SK-N-SH (cell line): Measurements from ENCODE around the gene HYAL3. TPM values are rescaled to one million over a fixed set of nuclear protein-coding genes. Genes with fewer than 3 reads are reported as not detected.

ENCODE experiments used
- CTCF ChIA-PET: fragments of 300-600, 350-600 bp; formaldehyde crosslinking; extraction: SDS; loops from one replicate; lab custom pipeline; 2021; lab: Yijun Ruan, JAX
- POLR2A ChIA-PET: fragments of 350-600 bp; sonication (Branson Sonifier 250); formaldehyde crosslinking; extraction: SDS; loops from one replicate; lab custom pipeline; 2020; ENCODE audit warnings: antibody characterized with exemption, inconsistent platforms; lab: Yijun Ruan, JAX
- DNase-seq: peaks from one replicate; pipeline ENCODE4 v3.0.0; 2012
- H2AFZ ChIP-seq: fragments of 200-600 bp; sonication (generic); 2 replicates; pipeline ENCODE4 v1.8.1; 2016; ENCODE audit warnings: antibody characterized with exemption, mild to moderate bottlenecking, low read depth
- H3F3A ChIP-seq: fragments of 200-600 bp; sonication (generic); replicated peaks from 2 replicates; pipeline ENCODE3; 2016; ENCODE audit warnings: antibody characterized with exemption, mild to moderate bottlenecking; ENCODE audit not compliant: insufficient read depth
- H3K27ac ChIP-seq, 2 experiments: fragments of 200-500 bp in 1 of 2; fragments of 200-600 bp in 1 of 2; sonication (Bioruptor generic) in 1 of 2; sonication (generic), shearing (Covaris generic) in 1 of 2; 2 replicates each; pipeline versions ENCODE4 v1.5.1 to v1.6.1; 2014 to 2016; ENCODE audit warnings: low read depth in 2 of 2, inconsistent platforms in 1 of 2, low read length in 1 of 2, mild to moderate bottlenecking in 1 of 2, mixed read lengths in 1 of 2
- H3K27me3 ChIP-seq: fragments of 200-600 bp; sonication (generic), shearing (Covaris generic); 2 replicates; pipeline ENCODE4 v1.6.1; 2016; ENCODE audit warnings: mixed run types; ENCODE audit not compliant: insufficient read depth
- H3K36me3 ChIP-seq, 2 experiments: fragments of 200-500 bp in 1 of 2; fragments of 200-600 bp in 1 of 2; sonication (Bioruptor generic) in 1 of 2; sonication (generic) in 1 of 2; replicated peaks in 1 of 2; 2 replicates each; pipeline versions ENCODE3 to v1.5.1; 2014 to 2016; ENCODE audit warnings: low read length in 1 of 2, mild to moderate bottlenecking in 1 of 2; ENCODE audit not compliant: insufficient read depth in 2 of 2, control insufficient read depth in 1 of 2
- H3K4me1 ChIP-seq, 2 experiments: fragments of 200-500 bp in 1 of 2; fragments of 200-600 bp in 1 of 2; sonication (Bioruptor generic) in 1 of 2; sonication (generic), shearing (Covaris generic) in 1 of 2; 2 replicates each; pipeline versions ENCODE4 v1.5.1 to v1.6.1; 2014 to 2016; ENCODE audit warnings: low read depth in 1 of 2, low read length in 1 of 2, mixed run types in 1 of 2; ENCODE audit not compliant: insufficient read depth in 2 of 2, control insufficient read depth in 1 of 2
- H3K4me2 ChIP-seq: fragments of 200-600 bp; sonication (generic), shearing (Covaris generic); 2 replicates; pipeline ENCODE4 v1.6.1; 2017; ENCODE audit warnings: mixed run types
- H3K4me3 ChIP-seq, 2 experiments: fragments of 200-500 bp in 1 of 2; fragments of 200-600 bp in 1 of 2; sonication (Bioruptor generic) in 1 of 2; sonication (generic), shearing (Covaris generic) in 1 of 2; 2 replicates each; pipeline versions ENCODE4 v1.5.1 to v1.8.1; 2014 to 2016; ENCODE audit warnings: low read depth in 2 of 2, inconsistent platforms in 1 of 2, low read length in 1 of 2, mild to moderate bottlenecking in 1 of 2, mixed read lengths in 1 of 2, moderate library complexity in 1 of 2
- H3K79me2 ChIP-seq: fragments of 200-600 bp; sonication (generic); 2 replicates; pipeline ENCODE4 v1.8.1; 2017; ENCODE audit warnings: mild to moderate bottlenecking; ENCODE audit not compliant: insufficient read depth
- H3K9ac ChIP-seq: fragments of 200-600 bp; sonication (generic); 2 replicates; pipeline ENCODE4 v1.6.1; 2017; ENCODE audit warnings: mixed run types
- H3K9me2 ChIP-seq: fragments of 200-600 bp; sonication (generic); 2 replicates; pipeline ENCODE4 v1.6.1; 2017; ENCODE audit warnings: mixed run types
- H3K9me3 ChIP-seq: fragments of 200-600 bp; sonication (generic); 2 replicates; pipeline ENCODE4 v1.6.1; 2017; ENCODE audit warnings: mixed run types, mild to moderate bottlenecking, moderate library complexity
- H4K20me1 ChIP-seq: fragments of 200-600 bp; sonication (generic); 2 replicates; pipeline ENCODE4 v1.6.1; 2017; ENCODE audit warnings: mild to moderate bottlenecking, mixed run types; ENCODE audit not compliant: insufficient read depth
- CHD2 ChIP-seq: fragments of 150-350 bp; IDR thresholded peaks from 2 replicates; pipeline ENCODE4 v1.6.1; 2018; ENCODE audit warnings: low read length; ENCODE audit not compliant: partially characterized antibody
- EP300 ChIP-seq, 2 experiments: IDR thresholded peaks; 2 replicates each; pipeline versions ENCODE4 v1.4.0 to v1.6.1; 2012; ENCODE audit warnings: borderline replicate concordance in 1 of 2, low read depth in 1 of 2, low read length in 1 of 2
- EZH2phosphoT487 ChIP-seq: fragments of 200-600 bp; sonication (generic); IDR thresholded peaks from 2 replicates; pipeline ENCODE4 v1.6.1; 2017; ENCODE audit warnings: low read depth, mixed run types, mild to moderate bottlenecking, antibody characterized with exemption, moderate library complexity, borderline replicate concordance
- FOXM1 ChIP-seq: IDR thresholded peaks from 2 replicates; pipeline ENCODE4 v1.4.0; 2012; ENCODE audit warnings: low read depth, mild to moderate bottlenecking
- GABPA ChIP-seq: IDR thresholded peaks from 2 replicates; pipeline ENCODE4 v1.4.0; 2012; ENCODE audit warnings: low read depth, mild to moderate bottlenecking
- IRF3 ChIP-seq: fragments of 150-350 bp; IDR thresholded peaks from 2 replicates; pipeline ENCODE4 v1.6.1; 2016; ENCODE audit warnings: mild to moderate bottlenecking, low read depth, low read length
- MAX ChIP-seq: IDR thresholded peaks from 2 replicates; pipeline ENCODE4 v1.4.0; 2012; ENCODE audit warnings: low read depth
- NFIC ChIP-seq: IDR thresholded peaks from 2 replicates; pipeline ENCODE4 v1.4.0; 2012; ENCODE audit warnings: borderline replicate concordance
- NRF1 ChIP-seq: IDR thresholded peaks from 2 replicates; pipeline ENCODE4 v1.6.1; 2012; ENCODE audit warnings: low read depth, mild to moderate bottlenecking, low read length
- PBX3 ChIP-seq: IDR thresholded peaks from 2 replicates; pipeline ENCODE4; 2012
- POLR2AphosphoS5 ChIP-seq: IDR thresholded peaks from 2 replicates; pipeline ENCODE4 v1.6.1; 2012; ENCODE audit warnings: low read depth, low read length
- RAD21 ChIP-seq: IDR thresholded peaks from 2 replicates; pipeline ENCODE4 v1.6.1; 2012; ENCODE audit warnings: mild to moderate bottlenecking, low read length
- RCOR1 ChIP-seq: fragments of 150-350 bp; IDR thresholded peaks from 2 replicates; pipeline ENCODE4 v1.6.1; 2017; ENCODE audit warnings: antibody characterized with exemption, low read length
- REST ChIP-seq: IDR thresholded peaks from 2 replicates; pipeline ENCODE4 v1.6.1; 2012; ENCODE audit warnings: mild to moderate bottlenecking, low read depth, low read length, moderate library complexity
- RFX5 ChIP-seq: IDR thresholded peaks from 2 replicates; pipeline ENCODE4 v1.6.1; 2012; ENCODE audit warnings: mild to moderate bottlenecking, improper control_type of control experiment, low read length
- SIN3A ChIP-seq: IDR thresholded peaks from 2 replicates; pipeline ENCODE4 v1.6.1; 2012; ENCODE audit warnings: low read depth, mild to moderate bottlenecking, low read length, moderate library complexity, borderline replicate concordance
- SMC3 ChIP-seq: IDR thresholded peaks from 2 replicates; pipeline ENCODE4 v1.6.1; 2012; ENCODE audit warnings: low read depth, low read length, improper control_type of control experiment
- TAF1 ChIP-seq: IDR thresholded peaks from 2 replicates; pipeline ENCODE4 v1.6.1; 2012; ENCODE audit warnings: low read depth, mild to moderate bottlenecking, low read length, moderate library complexity, borderline replicate concordance
- USF2 ChIP-seq: fragments of 150-350 bp; IDR thresholded peaks from 2 replicates; pipeline ENCODE4 v1.6.1; 2017; ENCODE audit warnings: antibody characterized with exemption, low read length, low read depth, borderline replicate concordance
- YY1 ChIP-seq: IDR thresholded peaks from 2 replicates; pipeline ENCODE4 v1.4.0; 2012; ENCODE audit warnings: low read depth, mild to moderate bottlenecking
- WGBS: methylation state at CpG from one replicate; pipeline ENCODE4 v1.1.6; 2017; ENCODE audit warnings: low lambda C conversion rate; 5-methylcytosine and 5-hydroxymethylcytosine counted together
- polyA plus RNA-seq, 3 experiments: library from polyadenylated mRNA; depleted of rRNA; stranded (reverse); fragments of >200 nt; gene quantifications; 2 replicates each; pipeline ENCODE4 v1.2.3, GENCODE V29; 2012

Gene HYAL3
- polyA plus RNA-seq, 1 of the 3 experiments (the other 2 are of a cell fraction): 7.8 TPM

GRCh38 chr3:50255251-50255615, 44.0 kb downstream of the HYAL3 start (continued):
- TF ChIP-seq REST (no peak), TAF1 (no peak), SMC3 (no peak)

GRCh38 chr3:50254577-50255250, 44.5 kb downstream of the HYAL3 start:
- peaks cover 53% of the 10 kb centered on the region for H4K20me1 ChIP-seq
- H3K27me3 ChIP-seq: no peaks in the 10 kb centered on the region
- no peak overlapping the region for H3K9ac ChIP-seq
- H3K4me1 ChIP-seq: peaks cover 4 to 6% of the 10 kb centered on the region in 2 experiments; a peak in 1 of 4 replicates
- peaks cover 27 to 56% of the 10 kb centered on the region in 2 experiments for H3K36me3 ChIP-seq
- no peaks in the 10 kb centered on the region for H3K9me3 ChIP-seq
- 89% methylated on average over 8 of the region's 8 CpGs for WGBS
- POLR2A ChIA-PET: no interaction called here
- TF ChIP-seq NFIC (no peak), IRF3 (no peak), RFX5 (no peak), EP300 (IDR thresholded peaks at IDR 0.05; ENCODE audit: borderline replicate concordance in 1 of 2, low read depth in 1 of 2, low read length in 1 of 2) (no peak), EZH2phosphoT487 (no peak), RAD21 (no peak), NRF1 (no peak), YY1 (no peak), GABPA (no peak), PBX3 (no peak), CHD2 (no peak), FOXM1 (no peak), SIN3A (no peak), TAF1 (no peak), MAX (no peak), POLR2AphosphoS5 (no peak), RCOR1 (no peak), USF2 (no peak)
- TF ChIP-seq, all 33 proteins: peak for 0
- Histone ChIP-seq H3K79me2 (peaks cover 52% of the 10 kb centered on the region), H3K27ac (peak overlapping the region in 1 of 2 experiments; percentile 11; a peak in 2 of 4 replicates), H3K4me2 (no peak overlapping the region), H2AFZ (no peak overlapping the region), H3K9me2 (no peaks in the 10 kb centered on the region), H3F3A (peaks cover 29% of the 10 kb centered on the region), H3K4me3 (no peak overlapping the region)
- no peak for DNase-seq
- CTCF ChIA-PET: interaction anchor here (0.7 to 61.6 kb wide), 5 partner anchors 7 to 68 kb away, joined by 3 to 1375 read pairs (median 180); partner anchors contain the start of genes GNAI2 and GNAT1
